Endometrium (tissue), 2 donors: ENCODE data around the gene ACO2.
"Not testable (repeated sequence)": the region's sequence is repeated elsewhere in the genome, so short reads cannot be mapped to it uniquely, and the experiment has no call there.

Source experiments
- FAIRE-seq: peaks from 2 replicates; lab custom pipeline; 2012; peaks lifted over from hg19 to GRCh38; lab: Jason Lieb, UNC
- donor health status: control.
- donor health status: control.

ACO2 gene

GRCh38 chr22:41572305-41572704, 103.4 kb downstream of the ACO2 start:
- FAIRE-seq = not testable (repeated sequence)

GRCh38 chr22:41573677-41574076, 104.8 kb downstream of the ACO2 start:
- no peak for FAIRE-seq

GRCh38 chr22:41574847-41575381, 106.0 kb downstream of the ACO2 start:
- no peak for FAIRE-seq

GRCh38 chr22:41575533-41575932, 106.6 kb downstream of the ACO2 start:
- no peak for FAIRE-seq

- no peak for FAIRE-seq
Observed at GRCh38 chr22:41576877-41577276, 108.0 kb downstream of the ACO2 start.

GRCh38 chr22:41578114-41578513, 109.2 kb downstream of the ACO2 start:
- FAIRE-seq = no peak
